ENCODE measurements around the gene EVI5L.

- TF ChIP-seq CTCF (IDR thresholded peaks at IDR 0.05; ENCODE audit: low read depth, low read length, missing input control) (no peak), RAD21 (IDR thresholded peaks at IDR 0.05) (no peak), HNF4A (conservative IDR thresholded peaks at IDR 0.05) (no peak), JUND (IDR thresholded peaks at IDR 0.05) (no peak), RXRA (IDR thresholded peaks at IDR 0.05) (no peak), YY1 (IDR thresholded peaks at IDR 0.05) (no peak), ATF3 (IDR thresholded peaks at IDR 0.05) (no peak), SP1 (IDR thresholded peaks at IDR 0.05) (no peak)
- TF ChIP-seq, protein P1, sequence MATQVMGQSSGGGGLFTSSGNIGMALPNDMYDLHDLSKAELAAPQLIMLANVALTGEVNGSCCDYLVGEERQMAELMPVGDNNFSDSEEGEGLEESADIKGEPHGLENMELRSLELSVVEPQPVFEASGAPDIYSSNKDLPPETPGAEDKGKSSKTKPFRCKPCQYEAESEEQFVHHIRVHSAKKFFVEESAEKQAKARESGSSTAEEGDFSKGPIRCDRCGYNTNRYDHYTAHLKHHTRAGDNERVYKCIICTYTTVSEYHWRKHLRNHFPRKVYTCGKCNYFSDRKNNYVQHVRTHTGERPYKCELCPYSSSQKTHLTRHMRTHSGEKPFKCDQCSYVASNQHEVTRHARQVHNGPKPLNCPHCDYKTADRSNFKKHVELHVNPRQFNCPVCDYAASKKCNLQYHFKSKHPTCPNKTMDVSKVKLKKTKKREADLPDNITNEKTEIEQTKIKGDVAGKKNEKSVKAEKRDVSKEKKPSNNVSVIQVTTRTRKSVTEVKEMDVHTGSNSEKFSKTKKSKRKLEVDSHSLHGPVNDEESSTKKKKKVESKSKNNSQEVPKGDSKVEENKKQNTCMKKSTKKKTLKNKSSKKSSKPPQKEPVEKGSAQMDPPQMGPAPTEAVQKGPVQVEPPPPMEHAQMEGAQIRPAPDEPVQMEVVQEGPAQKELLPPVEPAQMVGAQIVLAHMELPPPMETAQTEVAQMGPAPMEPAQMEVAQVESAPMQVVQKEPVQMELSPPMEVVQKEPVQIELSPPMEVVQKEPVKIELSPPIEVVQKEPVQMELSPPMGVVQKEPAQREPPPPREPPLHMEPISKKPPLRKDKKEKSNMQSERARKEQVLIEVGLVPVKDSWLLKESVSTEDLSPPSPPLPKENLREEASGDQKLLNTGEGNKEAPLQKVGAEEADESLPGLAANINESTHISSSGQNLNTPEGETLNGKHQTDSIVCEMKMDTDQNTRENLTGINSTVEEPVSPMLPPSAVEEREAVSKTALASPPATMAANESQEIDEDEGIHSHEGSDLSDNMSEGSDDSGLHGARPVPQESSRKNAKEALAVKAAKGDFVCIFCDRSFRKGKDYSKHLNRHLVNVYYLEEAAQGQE (IDR thresholded peaks at IDR 0.05): no peak
- TF ChIP-seq, protein P2, sequence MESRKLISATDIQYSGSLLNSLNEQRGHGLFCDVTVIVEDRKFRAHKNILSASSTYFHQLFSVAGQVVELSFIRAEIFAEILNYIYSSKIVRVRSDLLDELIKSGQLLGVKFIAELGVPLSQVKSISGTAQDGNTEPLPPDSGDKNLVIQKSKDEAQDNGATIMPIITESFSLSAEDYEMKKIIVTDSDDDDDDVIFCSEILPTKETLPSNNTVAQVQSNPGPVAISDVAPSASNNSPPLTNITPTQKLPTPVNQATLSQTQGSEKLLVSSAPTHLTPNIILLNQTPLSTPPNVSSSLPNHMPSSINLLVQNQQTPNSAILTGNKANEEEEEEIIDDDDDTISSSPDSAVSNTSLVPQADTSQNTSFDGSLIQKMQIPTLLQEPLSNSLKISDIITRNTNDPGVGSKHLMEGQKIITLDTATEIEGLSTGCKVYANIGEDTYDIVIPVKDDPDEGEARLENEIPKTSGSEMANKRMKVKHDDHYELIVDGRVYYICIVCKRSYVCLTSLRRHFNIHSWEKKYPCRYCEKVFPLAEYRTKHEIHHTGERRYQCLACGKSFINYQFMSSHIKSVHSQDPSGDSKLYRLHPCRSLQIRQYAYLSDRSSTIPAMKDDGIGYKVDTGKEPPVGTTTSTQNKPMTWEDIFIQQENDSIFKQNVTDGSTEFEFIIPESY (IDR thresholded peaks at IDR 0.05): no peak
These were observed 77.1 kb downstream of the EVI5L start for GRCh38 chr19:7907122-7907521.
